HepG2 (cell line): ENCODE measurements around the gene CDK8. TPM values are rescaled to one million over a fixed set of nuclear protein-coding genes. Genes with fewer than 3 reads are reported as not detected.
A peak's percentile ranks its signal among the peaks of the same experiment; 100 is the strongest.

ENCODE experiments used
- AKNA ChIP-seq: sonication (generic); formaldehyde crosslinking; IDR thresholded peaks from 2 replicates; pipeline ENCODE4 v1.4.0; 2020; ENCODE audit warnings: missing genetic modification reagents, borderline replicate concordance
- ATM ChIP-seq: fragments of 450-650 bp; IDR thresholded peaks from 2 replicates; pipeline ENCODE4 v1.7.1; 2017; ENCODE audit warnings: mild to moderate bottlenecking, borderline replicate concordance
- CBX2 ChIP-seq, 2 experiments: fragments of 200-600 bp in 1 of 2; sonication (generic); formaldehyde crosslinking in 1 of 2; IDR thresholded peaks; 2 replicates each; pipeline versions ENCODE4 v1.7.0 to v1.8.1; 2018 to 2022; ENCODE audit warnings: low read depth in 2 of 2, low read length in 1 of 2, mild to moderate bottlenecking in 1 of 2, missing genetic modification reagents in 1 of 2
- CERS6 ChIP-seq: sonication (generic); formaldehyde crosslinking; IDR thresholded peaks from 2 replicates; pipeline ENCODE4 v1.5.0; 2020; ENCODE audit warnings: missing genetic modification reagents
- HOXA3 ChIP-seq: sonication (generic); formaldehyde crosslinking; IDR thresholded peaks from 2 replicates; pipeline ENCODE4 v1.5.0; 2020; ENCODE audit warnings: missing genetic modification reagents
- JDP2 ChIP-seq: sonication (generic); formaldehyde crosslinking; IDR thresholded peaks from 2 replicates; pipeline ENCODE4 v1.8.1; 2022; ENCODE audit warnings: missing genetic modification reagents, borderline replicate concordance
- MEIS2 ChIP-seq: sonication (generic); formaldehyde crosslinking; IDR thresholded peaks from 2 replicates; pipeline ENCODE4 v1.9.0; 2021; ENCODE audit warnings: mild to moderate bottlenecking, missing genetic modification reagents
- MIER2 ChIP-seq: IDR thresholded peaks from 2 replicates; pipeline ENCODE4 v1.6.1; 2016; ENCODE audit warnings: missing biosample characterization, missing genetic modification reagents
- RNF219 ChIP-seq: sonication (generic); formaldehyde crosslinking; IDR thresholded peaks from 2 replicates; pipeline ENCODE4 v1.5.0; 2020; ENCODE audit warnings: mild to moderate bottlenecking, missing genetic modification reagents
- TFDP2 ChIP-seq: sonication (generic); formaldehyde crosslinking; IDR thresholded peaks from 2 replicates; pipeline ENCODE4 v1.4.0; 2020; ENCODE audit warnings: missing genetic modification reagents
- THAP11 ChIP-seq: IDR thresholded peaks from 2 replicates; pipeline ENCODE4 v1.6.1; 2016; ENCODE audit warnings: missing biosample characterization, missing genetic modification reagents
- ZGPAT ChIP-seq: IDR thresholded peaks from 2 replicates; pipeline ENCODE4 v1.6.1; 2016; ENCODE audit warnings: mild to moderate bottlenecking
- ZNF234 ChIP-seq: sonication (generic); formaldehyde crosslinking; conservative IDR thresholded peaks from 2 replicates; pipeline ENCODE4 v1.5.1; 2020; ENCODE audit warnings: mild to moderate bottlenecking, missing genetic modification reagents
- ZNF430 ChIP-seq: sonication (generic); formaldehyde crosslinking; IDR thresholded peaks from 2 replicates; pipeline ENCODE4 v1.9.0; 2021; ENCODE audit warnings: mild to moderate bottlenecking, missing genetic modification reagents
- ZNF510 ChIP-seq: sonication (generic); formaldehyde crosslinking; IDR thresholded peaks from 2 replicates; pipeline ENCODE4 v1.4.0; 2020; ENCODE audit warnings: low read depth, mild to moderate bottlenecking, missing genetic modification reagents
- ZNF629 ChIP-seq: sonication (generic); formaldehyde crosslinking; conservative IDR thresholded peaks from 2 replicates; pipeline ENCODE4 v1.5.0; 2020; ENCODE audit warnings: missing genetic modification reagents
- polyA plus RNA-seq, 8 experiments: library from polyadenylated mRNA; depleted of rRNA in 3 of 8; stranded (reverse) in 7 of 8; unstranded in 1 of 8; fragments of >200 nt; fragmentation: Illumina TruSeq in 4 of 8; extraction: Trizol in 4 of 8; gene quantifications; 2 replicates each; pipeline versions ENCODE4 v1.2.1 to v1.2.3, GENCODE V29; 2011 to 2016; ENCODE audit warnings: low read depth in 4 of 8, missing spikeins in 1 of 8, mixed read lengths in 1 of 8; ENCODE audit not compliant: insufficient read depth in 1 of 8
- total RNA-seq, 5 experiments: library from RNA; depleted of rRNA; stranded (reverse); fragments of >200 nt; fragmentation: Illumina TruSeq; extraction: Trizol; gene quantifications; 2 replicates each; pipeline ENCODE4 v1.2.3, GENCODE V29; 2016; ENCODE audit warnings: low read depth in 1 of 5

Gene CDK8
- total and polyA plus RNA-seq, 2 of the 13 experiments (the other 11 are each of a cell fraction or from before 2014, with no cell fraction given), result 15.8 to 16.4 TPM

- no peak for TF ChIP-seq TFDP2 (CRISPR knock-in tag)
- TF ChIP-seq ZNF510 (CRISPR knock-in tag), result no peak
- no peak for TF ChIP-seq AKNA
- TF ChIP-seq ZNF629 (CRISPR knock-in tag), result no peak
- no peak for TF ChIP-seq ZNF430 (CRISPR knock-in tag)
- TF ChIP-seq ZGPAT (CRISPR knock-in tag), result no peak
- no peak for TF ChIP-seq ATM
- TF ChIP-seq JDP2, result no peak
- TF ChIP-seq CERS6, result no peak
- TF ChIP-seq MIER2 (CRISPR knock-in tag), result no peak
- TF ChIP-seq HOXA3, result no peak
- no peak for TF ChIP-seq MEIS2 (CRISPR knock-in tag)
- TF ChIP-seq CBX2 (IDR thresholded peaks at IDR 0.05; ENCODE audit: low read depth, low read length), result no peak
- no peak for TF ChIP-seq CBX2 (CRISPR knock-in tag; IDR thresholded peaks at IDR 0.05; ENCODE audit: low read depth)
- TF ChIP-seq THAP11 (CRISPR knock-in tag), result peak; percentile 28; the same call in 1 of the 2 replicates
- TF ChIP-seq ZNF234, result no peak
- no peak for TF ChIP-seq RNF219 (CRISPR knock-in tag)
Measured at GRCh38 chr13:26246154-26246553, 7.8 kb upstream of the CDK8 start (continued).
